ENCODE measurements around the gene IDUA.

- TF ChIP-seq CTCF (IDR thresholded peaks at IDR 0.05) = no peak
- TF ChIP-seq POLR2A (IDR thresholded peaks at IDR 0.05) = no peak
Observed at GRCh38 chr4:958696-959337, 28.0 kb upstream of the IDUA start.
